ENCODE results near the gene SLC35E3. TPM values are rescaled to one million over a fixed set of nuclear protein-coding genes. Genes with fewer than 3 reads are reported as not detected.
"Not testable (repeated sequence)": the region's sequence is repeated elsewhere in the genome, so short reads cannot be mapped to it uniquely, and the experiment has no call there.

The SLC35E3 gene
- polyA plus RNA-seq, 3 donors: 16.7 to 23.2 (median 18.0) TPM

DNA sequence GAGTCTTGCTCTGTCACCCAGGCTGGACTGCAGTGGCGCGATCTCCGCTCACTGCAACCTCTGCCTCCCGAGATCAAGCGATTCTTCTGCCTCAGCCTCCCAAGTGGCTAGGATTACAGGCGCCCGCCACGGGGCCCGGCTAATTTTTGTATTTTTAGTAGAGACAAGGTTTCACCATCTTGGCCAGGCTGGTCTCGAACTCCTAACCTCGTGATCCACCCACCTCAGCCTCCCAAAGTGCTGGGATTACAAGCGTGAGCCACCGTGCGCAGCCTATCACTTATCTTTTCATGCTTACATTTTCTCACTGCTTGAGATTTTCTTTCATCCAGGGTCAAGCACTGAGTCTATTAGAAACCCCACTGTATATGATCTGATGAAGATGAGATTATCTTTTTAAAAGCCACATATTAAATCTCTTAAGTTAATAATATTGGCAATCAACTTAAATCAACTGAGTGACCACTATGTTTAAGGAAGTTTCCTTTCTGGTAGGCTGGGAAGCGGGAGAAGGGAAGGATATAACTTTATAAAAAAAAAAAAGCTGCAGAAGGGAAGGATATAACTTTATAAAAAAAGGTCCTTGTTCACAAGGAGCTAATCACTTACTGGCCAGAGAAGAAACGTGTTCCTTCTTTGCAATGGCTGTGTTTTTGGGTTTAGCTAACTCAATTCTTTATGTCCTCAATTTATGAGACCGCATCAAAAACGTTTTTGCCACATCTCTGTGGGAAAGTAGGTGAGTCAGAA lies 60.7 kb downstream of the SLC35E3 start:
- DNase-seq (ENCODE audit: extremely low read depth in 1 of 11, low read depth in 9 of 11, low spot score in 4 of 11): no peak

DNA sequence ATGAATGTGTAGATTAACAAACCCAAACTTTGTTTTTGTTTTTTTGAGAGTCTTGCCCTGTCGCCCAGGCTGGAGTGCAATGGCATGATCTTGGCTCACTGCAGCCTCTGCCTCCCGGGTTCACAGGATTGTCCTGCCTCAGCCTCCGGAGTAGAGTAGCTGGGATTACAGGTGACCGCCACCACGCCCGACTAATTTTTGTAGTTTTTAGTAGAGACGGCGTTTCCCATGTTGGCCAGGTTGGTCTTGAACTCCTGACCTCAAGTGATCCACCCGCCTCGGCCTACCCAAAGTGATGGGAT lies 61.2 kb downstream of the SLC35E3 start:
- not testable (repeated sequence) for DNase-seq (ENCODE audit: extremely low read depth in 1 of 11, low read depth in 9 of 11, low spot score in 4 of 11)

DNA sequence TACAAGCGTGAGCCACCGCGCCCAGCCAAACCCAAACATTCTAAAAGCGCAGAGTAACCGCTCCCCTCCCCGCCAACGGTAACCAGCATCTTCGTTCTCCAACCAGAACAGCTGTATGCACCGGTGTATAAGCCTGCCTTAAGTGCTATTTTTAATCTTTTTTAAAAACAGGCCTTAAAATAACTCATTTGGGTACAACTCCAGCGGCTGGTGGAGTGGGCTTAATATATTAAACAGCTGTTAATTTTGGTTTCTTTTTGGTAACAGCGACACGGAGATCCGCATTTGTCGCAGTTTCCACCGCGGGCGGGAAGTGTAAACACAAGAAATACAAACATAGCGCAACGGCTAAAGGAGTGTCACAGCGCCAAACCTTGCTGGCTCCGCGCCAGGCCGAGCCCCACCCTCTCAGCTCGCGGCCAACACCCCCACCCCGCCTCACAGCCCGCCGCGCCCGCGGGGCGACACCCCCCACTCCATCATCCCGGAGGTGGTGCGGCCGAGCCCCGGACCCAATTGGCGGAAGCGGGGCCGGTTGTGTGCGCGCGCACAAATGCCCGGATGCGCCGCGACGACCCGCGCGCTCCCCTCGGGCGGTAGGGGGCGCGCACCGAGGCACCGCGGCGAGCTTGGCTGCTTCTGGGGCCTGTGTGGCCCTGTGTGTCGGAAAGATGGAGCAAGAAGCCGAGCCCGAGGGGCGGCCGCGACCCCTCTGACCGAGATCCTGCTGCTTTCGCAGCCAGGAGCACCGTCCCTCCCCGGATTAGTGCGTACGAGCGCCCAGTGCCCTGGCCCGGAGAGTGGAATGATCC lies 61.8 kb downstream of the SLC35E3 start, which contains the start of gene MDM2:
Gene MDM2, plus strand, starts transcription at position 602 of the 812 bp plus-strand sequence. CDS start 301 bp downstream, outside the sequence.
- peak; percentile 74 to 92 (median 88) for DNase-seq (ENCODE audit: extremely low read depth in 1 of 11, low read depth in 9 of 11, low spot score in 4 of 11)

DNA sequence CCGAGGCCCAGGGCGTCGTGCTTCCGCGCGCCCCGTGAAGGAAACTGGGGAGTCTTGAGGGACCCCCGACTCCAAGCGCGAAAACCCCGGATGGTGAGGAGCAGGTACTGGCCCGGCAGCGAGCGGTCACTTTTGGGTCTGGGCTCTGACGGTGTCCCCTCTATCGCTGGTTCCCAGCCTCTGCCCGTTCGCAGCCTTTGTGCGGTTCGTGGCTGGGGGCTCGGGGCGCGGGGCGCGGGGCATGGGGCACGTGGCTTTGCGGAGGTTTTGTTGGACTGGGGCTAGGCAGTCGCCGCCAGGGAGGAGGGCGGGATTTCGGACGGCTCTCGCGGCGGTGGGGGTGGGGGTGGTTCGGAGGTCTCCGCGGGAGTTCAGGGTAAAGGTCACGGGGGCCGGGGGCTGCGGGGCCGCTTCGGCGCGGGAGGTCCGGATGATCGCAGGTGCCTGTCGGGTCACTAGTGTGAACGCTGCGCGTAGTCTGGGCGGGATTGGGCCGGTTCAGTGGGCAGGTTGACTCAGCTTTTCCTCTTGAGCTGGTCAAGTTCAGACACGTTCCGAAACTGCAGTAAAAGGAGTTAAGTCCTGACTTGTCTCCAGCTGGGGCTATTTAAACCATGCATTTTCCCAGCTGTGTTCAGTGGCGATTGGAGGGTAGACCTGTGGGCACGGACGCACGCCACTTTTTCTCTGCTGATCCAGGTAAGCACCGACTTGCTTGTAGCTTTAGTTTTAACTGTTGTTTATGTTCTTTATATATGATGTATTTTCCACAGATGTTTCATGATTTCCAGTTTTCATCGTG lies 62.6 kb downstream of the SLC35E3 start:
- peak in 10 of 11 donors; percentile 42 to 79 (median 62) for DNase-seq (ENCODE audit: extremely low read depth in 1 of 11, low read depth in 9 of 11, low spot score in 4 of 11)

DNA sequence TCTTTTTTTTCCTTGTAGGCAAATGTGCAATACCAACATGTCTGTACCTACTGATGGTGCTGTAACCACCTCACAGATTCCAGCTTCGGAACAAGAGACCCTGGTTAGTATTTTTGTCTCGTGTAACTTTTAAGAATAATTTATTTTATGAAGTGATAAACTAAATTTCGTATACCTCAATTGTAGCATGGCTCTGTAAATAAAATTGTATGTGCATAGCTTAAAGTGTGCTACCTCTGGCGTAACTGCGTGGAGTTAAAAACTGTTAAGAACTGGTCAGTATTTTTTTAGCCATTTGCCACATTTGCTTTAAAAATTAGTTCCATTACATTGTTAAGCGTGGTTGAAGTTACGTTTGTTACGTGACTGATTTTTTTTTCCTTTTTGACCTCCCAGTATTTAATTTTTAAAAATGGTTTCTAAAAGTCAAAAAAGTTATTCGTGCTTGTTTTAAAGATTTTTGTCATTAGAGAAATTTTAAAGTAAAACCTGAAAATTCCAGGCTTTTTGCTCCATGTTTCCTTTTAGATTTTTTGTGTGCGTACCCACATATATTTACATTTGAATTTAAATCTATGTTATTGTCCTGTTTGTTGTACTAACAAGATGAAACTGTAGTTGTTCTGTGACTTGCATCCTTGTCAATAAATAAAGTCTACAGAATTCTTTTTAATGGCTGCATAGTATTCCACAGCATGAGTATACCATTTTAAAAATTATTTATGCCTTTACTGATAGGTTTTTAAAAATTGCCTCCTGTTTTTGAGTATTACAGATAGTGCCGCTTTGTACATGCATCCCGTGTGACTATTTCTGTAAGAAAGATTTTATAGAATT lies 63.4 kb downstream of the SLC35E3 start:
- no peak for DNase-seq (ENCODE audit: extremely low read depth in 1 of 11, low read depth in 9 of 11, low spot score in 4 of 11)

DNA sequence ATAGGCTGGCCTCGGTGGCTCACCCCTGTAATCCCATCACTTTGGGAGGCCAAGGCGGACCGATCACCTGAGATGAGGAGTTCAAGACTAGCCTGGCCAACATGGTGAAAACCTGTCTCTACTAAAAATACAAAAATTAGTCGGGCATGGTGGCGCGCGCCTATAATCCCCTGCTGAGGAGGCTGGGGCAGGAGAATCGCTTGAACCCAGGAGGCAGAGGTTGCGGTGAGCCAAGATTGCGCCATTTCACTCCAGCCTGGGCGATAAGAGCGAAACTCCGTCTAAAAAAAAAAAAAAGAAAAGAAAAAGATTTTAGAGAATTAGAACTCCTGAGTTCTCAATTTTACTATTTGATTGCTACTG lies 64.0 kb downstream of the SLC35E3 start:
- not testable (repeated sequence) for DNase-seq (ENCODE audit: extremely low read depth in 1 of 11, low read depth in 9 of 11, low spot score in 4 of 11)

DNA sequence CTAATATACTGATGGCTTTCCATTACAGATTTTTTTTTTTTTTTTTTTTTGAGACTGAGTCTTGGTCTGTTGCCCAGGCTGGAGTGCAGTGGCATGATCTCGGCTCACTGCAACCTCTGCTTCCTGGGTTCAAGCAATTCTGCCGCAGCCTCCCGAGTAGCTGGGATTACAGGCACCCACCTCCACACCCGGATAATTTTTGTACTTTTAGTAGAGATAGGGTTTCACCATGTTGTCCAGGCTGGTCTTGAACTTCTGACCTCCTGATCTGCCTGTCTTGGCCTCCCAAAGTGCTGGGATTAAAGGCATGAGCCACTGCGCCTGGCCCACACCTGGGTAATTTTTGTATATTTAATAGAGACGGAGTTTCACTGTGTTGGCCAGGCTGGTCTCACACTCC lies 65.6 kb downstream of the SLC35E3 start:
- not testable (repeated sequence) for DNase-seq (ENCODE audit: extremely low read depth in 1 of 11, low read depth in 9 of 11, low spot score in 4 of 11)

DNA sequence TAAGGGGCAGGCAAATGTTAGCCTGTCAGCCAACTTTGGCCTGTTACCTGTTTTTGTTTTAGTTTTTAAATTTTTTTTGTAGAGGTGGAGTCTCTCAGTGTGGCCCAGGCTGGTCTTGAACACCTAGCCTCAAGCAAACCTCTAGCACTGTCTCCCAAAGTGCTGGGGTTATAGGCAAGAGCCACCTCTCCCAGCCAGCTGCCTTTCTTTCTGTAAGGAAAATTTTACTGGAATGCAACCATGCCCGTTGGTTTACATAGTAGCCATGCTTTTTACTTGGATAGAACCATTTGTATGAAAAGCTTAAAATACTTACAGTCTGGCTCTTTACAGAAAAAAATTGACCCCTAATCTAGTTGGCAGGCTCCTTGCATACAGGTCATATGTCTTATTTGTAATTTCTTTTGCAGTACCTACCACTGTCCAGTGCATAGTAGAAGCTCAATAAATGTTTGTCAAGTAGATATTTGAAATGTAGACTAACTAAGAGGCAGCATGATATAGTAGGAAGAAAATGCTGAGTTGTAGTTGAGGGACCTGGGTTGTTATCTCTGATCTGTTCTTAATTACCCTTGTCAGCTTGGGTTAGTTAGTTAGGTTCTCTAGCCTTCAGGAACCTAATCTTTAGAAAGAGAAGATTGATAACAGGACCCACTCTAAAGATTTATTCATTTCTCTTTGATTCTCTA lies 66.7 kb downstream of the SLC35E3 start:
- no peak for DNase-seq (ENCODE audit: extremely low read depth in 1 of 11, low read depth in 9 of 11, low spot score in 4 of 11)

DNA sequence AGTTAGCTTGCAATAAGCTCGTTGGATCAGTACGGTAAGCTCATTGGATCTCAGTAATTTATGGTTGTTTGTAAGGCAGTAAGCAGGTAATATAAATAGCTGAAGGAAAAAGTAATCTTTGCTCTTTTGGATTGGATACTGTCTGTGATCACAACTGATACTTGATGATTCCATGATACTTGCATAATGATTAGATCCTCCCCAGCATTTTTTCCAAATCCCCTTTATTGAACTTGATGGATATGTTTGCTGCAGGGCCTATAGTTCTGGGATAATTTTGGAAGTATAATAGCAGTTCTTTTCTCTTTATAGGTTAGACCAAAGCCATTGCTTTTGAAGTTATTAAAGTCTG lies 67.2 kb downstream of the SLC35E3 start:
- DNase-seq (ENCODE audit: extremely low read depth in 1 of 11, low read depth in 9 of 11, low spot score in 4 of 11): no peak

DNA sequence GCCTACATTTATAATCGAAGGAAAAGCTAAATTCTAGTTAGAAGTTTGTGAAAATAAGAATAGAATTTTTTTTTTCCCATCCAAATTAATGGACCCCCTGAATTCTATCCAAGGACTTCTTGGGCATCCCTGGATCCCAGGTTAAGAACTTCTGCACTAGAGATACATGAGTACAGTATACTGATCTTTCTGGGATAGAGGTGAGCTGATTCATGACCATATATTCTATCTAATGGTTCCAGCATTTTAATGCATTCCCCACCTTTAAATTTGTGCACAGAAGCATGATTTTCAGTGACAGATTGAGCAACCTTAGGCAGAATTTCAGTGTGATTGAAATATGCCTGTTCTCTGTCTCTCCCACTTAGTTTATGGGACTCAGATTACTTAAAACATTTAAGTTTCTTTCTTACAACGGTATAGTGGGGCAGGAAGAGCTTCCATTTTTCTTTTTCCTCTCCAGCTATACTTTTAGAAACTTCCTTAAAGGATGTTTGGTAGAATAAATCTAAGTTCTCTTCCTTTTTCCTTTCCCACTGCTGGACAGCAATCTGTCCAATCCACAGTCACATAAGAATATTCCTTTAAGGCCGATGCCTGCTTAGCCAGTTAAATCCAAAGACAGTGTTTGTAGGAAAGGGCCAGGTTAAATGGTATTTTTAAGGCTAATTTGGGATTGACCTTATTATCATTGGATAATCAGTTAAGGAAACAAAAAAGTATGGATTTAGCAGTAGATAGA lies 68.7 kb downstream of the SLC35E3 start:
- no peak for DNase-seq (ENCODE audit: extremely low read depth in 1 of 11, low read depth in 9 of 11, low spot score in 4 of 11)

DNA sequence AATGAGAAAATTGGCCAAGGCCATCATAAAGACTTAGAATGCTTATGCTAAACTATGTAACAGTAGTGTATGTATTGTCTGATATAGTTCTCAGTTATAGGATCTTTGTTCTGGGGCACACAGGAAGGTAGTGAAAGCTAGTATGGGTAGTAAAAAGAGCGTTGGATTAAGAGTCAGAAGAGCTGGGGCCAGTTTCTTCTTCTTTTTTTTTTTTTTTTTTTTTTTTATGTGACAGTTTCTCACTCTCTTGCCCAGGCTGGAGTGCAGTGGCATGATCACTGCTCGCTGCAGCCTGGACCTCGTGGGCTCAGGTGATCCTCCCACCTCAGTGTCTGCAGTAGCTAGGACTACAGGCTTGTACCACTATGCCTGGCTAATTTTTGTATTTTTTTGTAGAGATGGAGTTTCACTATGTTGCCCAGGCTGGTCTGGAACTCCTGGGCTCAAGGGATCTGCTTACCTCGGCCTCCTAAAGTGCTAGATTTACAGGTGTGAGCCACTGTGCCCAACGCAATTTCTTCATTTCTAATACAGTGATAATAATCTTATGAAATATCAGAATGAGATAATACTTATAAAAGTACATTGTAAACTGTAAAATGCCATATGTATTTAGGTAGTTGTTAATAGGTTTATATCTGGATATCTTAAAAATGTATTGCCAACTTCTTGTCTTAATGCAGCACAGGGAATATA lies 69.4 kb downstream of the SLC35E3 start:
- no peak for DNase-seq (ENCODE audit: extremely low read depth in 1 of 11, low read depth in 9 of 11, low spot score in 4 of 11)

DNA sequence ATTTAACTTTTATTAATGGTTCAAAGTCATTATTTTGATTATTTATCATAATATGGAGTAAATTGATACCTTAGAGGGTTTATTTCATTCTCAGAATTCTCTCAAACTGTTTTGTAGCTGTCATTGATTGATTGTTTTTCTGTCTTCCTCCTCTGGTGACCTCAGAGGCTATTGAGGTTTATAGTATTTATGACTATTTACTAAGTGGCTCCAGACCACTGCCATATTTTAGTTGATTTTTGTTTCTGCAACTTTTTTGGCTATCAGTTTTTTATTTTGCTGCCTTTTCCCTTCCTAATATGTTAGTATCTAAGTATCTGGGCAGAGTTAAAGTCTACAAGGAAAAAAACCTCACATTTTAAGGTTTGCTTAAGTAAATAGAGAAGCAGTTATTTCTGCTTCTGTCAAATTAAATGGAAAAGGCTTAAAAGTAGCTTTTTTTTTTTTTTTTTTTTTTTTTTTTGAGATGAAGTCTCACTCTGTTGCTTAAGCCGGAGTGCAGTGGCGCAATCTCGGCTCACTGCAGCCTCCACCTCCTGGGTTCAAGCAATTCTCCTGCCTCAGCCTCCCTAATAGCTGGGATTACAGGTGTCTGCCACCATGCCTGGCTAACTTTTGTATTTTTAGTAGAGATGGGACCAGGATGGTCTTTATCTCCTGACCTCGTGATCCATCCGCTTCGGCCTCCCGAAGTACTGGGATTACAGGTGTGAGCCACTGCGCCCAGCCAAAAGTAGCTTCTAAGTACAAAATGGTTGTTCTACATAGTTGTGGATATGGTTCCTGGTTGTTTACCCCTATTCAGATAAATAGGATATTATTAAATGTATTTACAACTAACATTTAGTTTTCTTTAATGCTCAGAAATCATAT lies 70.2 kb downstream of the SLC35E3 start:
- DNase-seq (ENCODE audit: extremely low read depth in 1 of 11, low read depth in 9 of 11, low spot score in 4 of 11): no peak

DNA sequence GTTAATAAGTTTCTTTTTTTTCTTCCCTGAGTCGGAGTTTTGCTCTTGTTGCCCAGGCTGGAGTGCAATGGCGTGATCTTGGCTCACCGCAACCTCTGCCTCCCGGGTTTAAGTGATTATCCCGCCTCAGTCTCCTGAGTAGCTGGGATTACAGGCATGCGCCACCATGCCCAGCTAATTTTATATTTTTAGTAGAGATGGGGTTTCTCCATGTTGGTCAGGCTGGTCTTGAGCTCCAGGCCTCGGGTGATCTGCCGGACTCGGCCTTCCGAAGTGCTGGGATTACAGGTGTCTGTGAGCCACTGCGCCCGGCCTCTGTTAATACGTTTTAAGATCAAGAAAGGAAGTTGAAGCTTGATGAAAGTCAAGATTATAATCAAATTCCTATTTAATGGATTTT lies 73.5 kb downstream of the SLC35E3 start:
- DNase-seq (ENCODE audit: extremely low read depth in 1 of 11, low read depth in 9 of 11, low spot score in 4 of 11): not testable (repeated sequence)

DNA sequence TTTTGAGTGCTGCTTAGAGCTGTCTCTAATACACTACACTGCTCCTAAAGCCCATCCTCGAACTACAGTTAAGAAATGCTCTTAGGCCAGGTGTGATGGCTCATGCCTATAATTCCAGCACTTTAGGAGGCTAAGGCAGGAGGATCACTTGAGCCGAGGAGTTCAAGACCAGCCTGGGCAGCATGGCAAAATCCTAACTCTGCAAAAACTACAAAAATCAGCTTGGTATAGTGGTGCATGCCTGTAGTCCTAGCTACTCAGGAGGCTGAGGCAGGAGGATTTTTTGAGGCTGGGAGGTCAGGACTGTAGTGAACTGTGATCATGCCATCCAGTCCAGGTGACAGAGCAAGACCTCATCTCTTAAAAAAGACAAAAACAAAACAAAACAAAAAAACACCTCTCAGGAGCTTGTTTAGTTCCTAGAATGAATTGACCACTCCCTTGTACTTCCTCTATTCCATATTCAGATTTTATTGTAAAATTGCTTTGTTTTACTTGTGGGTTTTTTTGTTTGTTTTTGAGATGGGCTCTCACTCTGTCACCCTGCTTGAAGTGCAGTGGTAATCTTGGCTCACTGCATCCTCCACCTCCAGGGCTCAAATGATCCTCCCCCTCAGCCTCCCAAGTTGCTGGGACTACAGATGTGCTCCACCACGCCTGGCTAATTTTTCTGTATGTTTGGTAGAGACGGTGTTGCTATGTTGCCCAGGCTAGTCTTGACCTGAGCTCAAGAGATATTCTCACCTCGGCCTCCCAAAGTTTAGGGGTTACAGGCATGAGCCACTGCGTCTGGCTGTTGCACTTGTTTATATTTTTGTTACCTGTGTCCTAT lies 75.6 kb downstream of the SLC35E3 start:
- DNase-seq (ENCODE audit: extremely low read depth in 1 of 11, low read depth in 9 of 11, low spot score in 4 of 11): no peak

DNA sequence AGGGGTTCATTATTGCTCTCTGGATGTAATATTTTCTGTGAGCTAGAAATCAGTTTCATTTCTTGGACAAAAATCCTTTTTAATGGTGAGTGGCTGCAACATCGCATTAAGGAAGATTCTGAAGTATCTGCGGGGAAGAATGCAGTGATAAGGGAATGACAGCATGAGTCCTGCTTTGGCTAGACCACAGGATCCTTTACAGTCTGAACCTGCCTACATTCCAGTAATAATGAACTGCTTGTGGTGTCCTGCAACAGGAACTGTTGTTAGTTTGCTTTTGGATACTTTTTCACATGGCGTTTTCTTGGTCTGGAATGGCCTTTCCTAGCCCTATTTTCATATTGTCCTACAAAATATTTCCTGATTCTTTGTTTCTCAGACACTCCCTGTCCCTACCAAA lies 77.7 kb downstream of the SLC35E3 start:
- DNase-seq (ENCODE audit: extremely low read depth in 1 of 11, low read depth in 9 of 11, low spot score in 4 of 11): no peak

Measured in renal cortex interstitium (tissue), 11 donors.